Stimulated activated naive B cell treated with anti-CD40 and anti-IgM and Interleukin-4, amounts not matched to agents 10 μg/mL and 1 μg/mL and 100 μg/mL, for 72 hours (primary cell): Measurements from ENCODE around the gene GAS7.

Experiments used
- ATAC-seq, 2 donors: fragments of 150-1000 bp; cut with Tn5 transposase; replicated peaks; 2 replicates each; pipeline ENCODE4 v1.10.0; 2021; ENCODE audit warnings: moderate library complexity in 1 of 2
- DNase-seq: peaks from one replicate; pipeline ENCODE4 v3.0.0; 2021
- H3K27ac Mint-ChIP-seq: one replicate; pipeline ENCODE4 v1.8.0; 2022; ENCODE audit warnings: mild to moderate bottlenecking, mixed read lengths
- H3K27me3 Mint-ChIP-seq, 2 donors: one replicate each; pipeline ENCODE4 v1.8.0; 2022; ENCODE audit warnings: mixed read lengths in 2 of 2
- H3K36me3 Mint-ChIP-seq, 2 donors: one replicate each; pipeline ENCODE4 v1.8.0; 2022; ENCODE audit warnings: mixed read lengths in 2 of 2, mild to moderate bottlenecking in 1 of 2
- H3K4me1 Mint-ChIP-seq, 2 donors: one replicate each; pipeline ENCODE4 v1.8.0; 2022; ENCODE audit warnings: mixed read lengths in 2 of 2, mild to moderate bottlenecking in 1 of 2
- H3K4me3 Mint-ChIP-seq, 2 donors: one replicate each; pipeline ENCODE4 v1.8.0; 2022; ENCODE audit warnings: mild to moderate bottlenecking in 2 of 2, mixed read lengths in 2 of 2, moderate library complexity in 1 of 2
- H3K9me3 Mint-ChIP-seq, 2 donors: one replicate each; pipeline ENCODE4 v1.8.0; 2022; ENCODE audit warnings: mixed read lengths in 2 of 2, mild to moderate bottlenecking in 1 of 2

GAS7 gene

GRCh38 chr17:9916108-9916507 is 282.3 kb downstream of the GAS7 start:
- no peak for DNase-seq
- Mint-ChIP-seq H3K27me3 (no peaks in the 10 kb centered on the region), H3K36me3 (peaks cover 26 to 30% of the 10 kb centered on the region in 2 donors), H3K4me3 (no peak overlapping the region), H3K9me3 (no peaks in the 10 kb centered on the region), H3K27ac (no peak overlapping the region), H3K4me1 (no peaks in the 10 kb centered on the region)
- no peak for ATAC-seq

GRCh38 chr17:9913476-9913875 is 284.9 kb downstream of the GAS7 start:
- H3K27me3 Mint-ChIP-seq = no peaks in the 10 kb centered on the region
- no peaks in the 10 kb centered on the region for H3K4me1 Mint-ChIP-seq
- H3K27ac Mint-ChIP-seq = no peak overlapping the region
- H3K36me3 Mint-ChIP-seq = peaks cover 18 to 23% of the 10 kb centered on the region in 2 donors
- H3K9me3 Mint-ChIP-seq = no peaks in the 10 kb centered on the region
- DNase-seq (no peak), ATAC-seq (no peak)
- no peak overlapping the region for H3K4me3 Mint-ChIP-seq

GRCh38 chr17:9912121-9913099 is 286.0 kb downstream of the GAS7 start:
- DNase-seq (no peak), ATAC-seq (no peak)
- H3K27ac Mint-ChIP-seq = no peak overlapping the region
- H3K4me3 Mint-ChIP-seq = no peak overlapping the region
- peaks cover 18 to 21% of the 10 kb centered on the region in 2 donors for H3K36me3 Mint-ChIP-seq
- H3K9me3 Mint-ChIP-seq = no peaks in the 10 kb centered on the region
- H3K4me1 Mint-ChIP-seq = no peaks in the 10 kb centered on the region
- no peaks in the 10 kb centered on the region for H3K27me3 Mint-ChIP-seq

DNA sequence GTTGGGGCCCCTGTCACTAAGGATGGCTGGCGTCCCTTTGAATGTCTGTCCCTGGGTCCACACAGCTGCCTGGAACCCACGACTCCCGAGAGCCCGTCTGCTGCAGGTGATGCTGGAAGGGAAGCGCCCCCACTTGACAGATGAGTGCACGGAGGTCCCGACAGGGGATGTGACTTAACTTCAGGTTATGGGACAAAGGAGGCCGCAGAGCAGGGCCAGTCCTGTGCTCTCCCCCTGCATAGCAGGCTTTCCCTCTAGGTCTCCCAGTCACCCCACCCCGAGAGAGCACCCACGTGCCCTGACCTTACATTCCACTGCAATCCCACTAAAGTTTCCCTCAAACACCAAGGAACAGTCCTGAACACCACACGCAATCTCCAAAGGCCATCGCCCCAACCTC is 287.3 kb downstream of the GAS7 start:
- Mint-ChIP-seq H3K4me3 (no peak overlapping the region), H3K27me3 (no peaks in the 10 kb centered on the region), H3K9me3 (no peaks in the 10 kb centered on the region), H3K27ac (no peak overlapping the region), H3K4me1 (no peaks in the 10 kb centered on the region), H3K36me3 (peaks cover 8 to 12% of the 10 kb centered on the region in 2 donors)
- ATAC-seq (no peak), DNase-seq (no peak)

DNA sequence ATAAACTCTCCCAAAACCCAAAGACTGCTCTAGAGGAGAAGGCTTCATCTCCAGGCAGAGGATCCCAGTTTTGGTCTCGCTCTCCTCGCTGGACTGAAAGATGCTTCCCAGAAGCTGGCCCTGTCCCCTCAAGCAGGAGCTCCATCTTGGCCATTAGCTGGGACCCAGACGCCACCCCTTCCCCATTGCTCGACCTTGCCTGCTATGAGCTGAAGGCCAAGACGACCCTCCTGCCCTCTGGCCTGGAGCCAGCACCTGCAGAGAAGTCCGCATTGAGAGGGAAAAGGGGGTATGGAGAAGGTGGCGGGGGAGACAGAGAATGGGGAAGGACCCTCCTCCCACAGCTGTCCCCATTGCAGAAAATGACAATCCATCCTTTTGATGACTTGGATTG is 289.8 kb downstream of the GAS7 start:
- no peaks in the 10 kb centered on the region for H3K4me1 Mint-ChIP-seq
- DNase-seq (no peak), ATAC-seq (no peak)
- peaks cover 0 to 1% of the 10 kb centered on the region in 2 donors for H3K36me3 Mint-ChIP-seq
- H3K4me3 Mint-ChIP-seq = no peak overlapping the region
- H3K9me3 Mint-ChIP-seq = no peaks in the 10 kb centered on the region
- H3K27me3 Mint-ChIP-seq = no peaks in the 10 kb centered on the region
- H3K27ac Mint-ChIP-seq = no peak overlapping the region

DNA sequence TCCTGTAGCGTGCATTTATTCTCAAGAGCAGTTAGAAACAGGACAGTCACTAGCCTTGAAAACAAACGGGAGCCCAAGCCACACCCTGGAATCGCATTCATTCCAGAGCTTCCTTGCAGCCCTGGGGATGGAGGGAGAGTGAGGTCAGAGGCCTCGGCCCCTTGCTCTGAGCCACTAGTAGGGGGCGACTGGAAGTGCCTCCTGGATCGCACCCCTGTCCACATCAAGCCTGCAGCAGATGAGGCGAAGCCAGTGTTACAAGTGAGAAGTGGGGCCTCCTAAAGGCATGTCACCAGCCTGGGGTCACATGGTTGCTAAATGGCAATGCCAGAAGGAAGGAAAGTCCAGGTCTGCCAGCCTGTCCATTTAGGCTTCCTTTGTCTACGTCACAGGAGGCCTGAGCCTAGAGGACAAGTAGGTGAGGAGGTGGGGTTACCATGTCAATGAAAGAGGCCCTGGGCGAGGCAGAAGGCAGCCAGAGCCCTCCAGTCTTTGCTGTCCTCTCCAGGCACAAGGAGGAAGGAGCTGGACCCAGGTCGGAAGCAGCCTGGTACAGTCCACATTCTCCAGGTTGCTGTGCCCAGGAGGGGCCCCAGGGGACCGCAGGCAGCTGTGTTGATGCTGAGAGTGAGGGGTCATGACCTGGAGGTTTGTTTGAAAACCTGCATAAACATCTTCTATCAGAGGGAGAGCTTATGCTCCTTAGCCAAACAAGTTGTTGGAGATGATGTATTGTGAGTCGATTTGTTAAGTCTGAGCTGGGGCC is 290.3 kb downstream of the GAS7 start:
- Mint-ChIP-seq H3K27ac (no peak overlapping the region), H3K4me3 (no peak overlapping the region), H3K36me3 (peaks cover 0 to 1% of the 10 kb centered on the region in 2 donors), H3K9me3 (no peaks in the 10 kb centered on the region), H3K27me3 (no peaks in the 10 kb centered on the region), H3K4me1 (no peaks in the 10 kb centered on the region)
- no peak for ATAC-seq
- DNase-seq = no peak

- DNase-seq = no peak
- no peaks in the 10 kb centered on the region for H3K4me1 Mint-ChIP-seq
- no peak overlapping the region for H3K4me3 Mint-ChIP-seq
- H3K9me3 Mint-ChIP-seq = no peaks in the 10 kb centered on the region
- peaks cover 0 to 1% of the 10 kb centered on the region in 2 donors for H3K36me3 Mint-ChIP-seq
- ATAC-seq = no peak
- peaks cover 2 to 3% of the 10 kb centered on the region in 2 donors for H3K27me3 Mint-ChIP-seq
- no peak overlapping the region for H3K27ac Mint-ChIP-seq
Observed at GRCh38 chr17:9907131-9907530, 291.3 kb downstream of the GAS7 start.

DNA sequence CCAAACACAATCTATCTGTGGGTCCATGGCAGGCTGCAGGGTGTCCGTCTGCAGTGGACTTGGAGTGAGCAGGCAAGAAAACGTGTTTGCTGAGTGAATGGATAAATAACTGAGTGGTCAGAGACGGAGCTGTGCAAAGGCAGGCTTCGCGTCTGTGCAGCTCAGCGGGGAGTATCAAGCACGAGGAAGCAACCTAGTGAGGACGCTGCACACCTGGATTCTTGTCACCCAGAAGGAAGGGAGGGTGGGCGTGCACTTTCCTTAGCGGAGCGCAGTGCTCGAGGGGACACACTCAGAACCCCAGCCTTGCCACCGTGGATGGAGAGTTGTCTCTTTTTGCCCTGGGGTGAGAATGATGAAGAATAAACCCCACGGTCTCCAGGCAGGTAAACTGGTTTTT is 291.8 kb downstream of the GAS7 start:
- DNase-seq (no peak), ATAC-seq (no peak)
- H3K27ac Mint-ChIP-seq = no peak overlapping the region
- H3K4me3 Mint-ChIP-seq = no peak overlapping the region
- H3K36me3 Mint-ChIP-seq = peaks cover 0 to 1% of the 10 kb centered on the region in 2 donors
- no peaks in the 10 kb centered on the region for H3K4me1 Mint-ChIP-seq
- H3K27me3 Mint-ChIP-seq = peaks cover 6 to 8% of the 10 kb centered on the region in 2 donors
- H3K9me3 Mint-ChIP-seq = no peaks in the 10 kb centered on the region

GRCh38 chr17:9905902-9906301 is 292.5 kb downstream of the GAS7 start:
- Mint-ChIP-seq H3K4me1 (no peaks in the 10 kb centered on the region), H3K9me3 (no peaks in the 10 kb centered on the region), H3K36me3 (peaks cover 0 to 1% of the 10 kb centered on the region in 2 donors), H3K27me3 (peaks cover 10 to 13% of the 10 kb centered on the region in 2 donors), H3K27ac (no peak overlapping the region), H3K4me3 (no peak overlapping the region)
- ATAC-seq (peak; percentile 73 to 85), DNase-seq (peak; percentile 25)

DNA sequence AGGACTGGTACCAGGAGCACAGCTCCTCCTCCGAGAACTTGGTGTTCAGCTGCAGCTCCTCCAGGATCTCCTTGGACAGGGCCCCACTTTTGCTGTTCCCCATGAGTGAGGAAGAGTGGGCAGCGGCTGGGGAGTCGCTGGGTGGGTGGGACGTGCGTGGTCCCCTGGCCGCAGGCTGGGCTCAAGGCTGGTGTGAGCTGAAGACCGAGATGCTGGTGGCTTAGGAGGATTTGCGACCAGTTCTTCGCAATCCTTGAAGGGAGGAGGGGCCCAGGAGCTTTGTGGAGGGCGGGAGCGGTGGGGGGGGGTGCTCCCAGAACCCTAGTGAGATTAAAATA is 293.4 kb downstream of the GAS7 start, which contains the start of gene RCVRN:
Gene RCVRN (minus strand): TSS at position 194 of the 338 bp plus-strand sequence. CDS start 91 bp downstream, at position 103.
- peaks cover 10 to 21% of the 10 kb centered on the region in 2 donors for H3K27me3 Mint-ChIP-seq
- H3K4me1 Mint-ChIP-seq = no peaks in the 10 kb centered on the region
- H3K27ac Mint-ChIP-seq = no peak within 1 kb of the TSS
- peaks cover 0 to 1% of the 10 kb centered on the region in 2 donors for H3K36me3 Mint-ChIP-seq
- H3K9me3 Mint-ChIP-seq = no peaks in the 10 kb centered on the region
- ATAC-seq (no peak), DNase-seq (no peak)
- H3K4me3 Mint-ChIP-seq = no peak within 1 kb of the TSS

GRCh38 chr17:9904277-9905077 is 293.9 kb downstream of the GAS7 start:
- no peak overlapping the region for H3K4me3 Mint-ChIP-seq
- ATAC-seq (no peak), DNase-seq (no peak)
- H3K36me3 Mint-ChIP-seq = peaks cover 0 to 1% of the 10 kb centered on the region in 2 donors
- peaks cover 11 to 24% of the 10 kb centered on the region in 2 donors for H3K27me3 Mint-ChIP-seq
- H3K27ac Mint-ChIP-seq = no peak overlapping the region
- no peaks in the 10 kb centered on the region for H3K9me3 Mint-ChIP-seq
- H3K4me1 Mint-ChIP-seq = no peaks in the 10 kb centered on the region

DNA sequence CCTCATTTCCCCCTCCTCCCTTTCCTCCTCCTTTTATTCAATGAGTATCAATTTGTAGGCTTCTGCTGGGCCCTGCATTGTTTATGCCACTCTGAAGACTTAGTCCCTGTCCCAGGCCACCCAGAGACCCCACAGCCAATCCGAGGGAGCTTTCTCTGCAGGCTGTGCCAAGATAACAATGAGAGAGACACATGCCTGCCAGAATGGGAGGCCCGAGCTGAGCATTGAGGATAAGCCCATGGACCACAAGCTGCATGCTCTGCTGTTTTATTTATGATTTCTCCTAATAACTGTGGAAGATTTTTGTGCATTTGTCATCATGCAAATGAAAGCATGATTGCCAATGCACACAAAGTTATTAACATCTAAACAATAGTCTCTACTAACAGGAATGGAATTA is 296.3 kb downstream of the GAS7 start:
- Mint-ChIP-seq H3K4me1 (no peaks in the 10 kb centered on the region), H3K36me3 (no peaks in the 10 kb centered on the region), H3K27ac (no peak overlapping the region), H3K27me3 (peaks cover 18 to 34% of the 10 kb centered on the region in 2 donors), H3K4me3 (no peak overlapping the region), H3K9me3 (no peaks in the 10 kb centered on the region)
- ATAC-seq = no peak
- no peak for DNase-seq

DNA sequence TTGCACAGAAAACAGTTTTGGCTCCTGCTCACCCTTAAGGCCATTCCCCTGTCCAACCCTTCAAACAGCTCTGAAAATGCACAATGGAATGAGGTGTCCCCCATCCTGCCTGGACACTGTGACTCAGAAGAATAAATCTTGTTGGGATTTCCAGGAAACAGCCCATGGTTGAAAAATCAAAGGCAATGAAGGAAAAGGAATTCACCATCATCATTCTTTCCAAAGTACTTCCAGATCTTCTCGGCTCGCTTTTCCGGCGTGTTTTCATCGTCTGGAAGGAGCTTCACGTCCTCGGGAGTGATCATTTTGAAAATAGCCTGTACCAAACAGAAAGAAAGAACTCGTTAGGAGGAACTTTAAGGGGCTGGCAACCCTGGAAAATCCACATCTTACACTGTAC is 297.6 kb downstream of the GAS7 start:
- Mint-ChIP-seq H3K36me3 (no peaks in the 10 kb centered on the region), H3K27me3 (peaks cover 23 to 39% of the 10 kb centered on the region in 2 donors), H3K9me3 (no peaks in the 10 kb centered on the region), H3K27ac (no peak overlapping the region), H3K4me1 (no peaks in the 10 kb centered on the region), H3K4me3 (no peak overlapping the region)
- no peak for DNase-seq
- no peak for ATAC-seq

GRCh38 chr17:9900044-9900594 is 298.3 kb downstream of the GAS7 start:
- Mint-ChIP-seq H3K27me3 (peaks cover 23 to 39% of the 10 kb centered on the region in 2 donors), H3K27ac (no peak overlapping the region), H3K36me3 (no peaks in the 10 kb centered on the region), H3K4me1 (no peaks in the 10 kb centered on the region), H3K9me3 (no peaks in the 10 kb centered on the region), H3K4me3 (no peak overlapping the region)
- DNase-seq (no peak), ATAC-seq (no peak)
